Activated CD4-positive, alpha-beta T cell treated with anti-CD3 and anti-CD28 coated beads for 1 hour (primary cell): ENCODE measurements around the gene ITGA7.

ENCODE experiments used
- DNase-seq: peaks from one replicate; pipeline ENCODE4 v3.0.0-alpha.2; 2020

The ITGA7 gene

DNA sequence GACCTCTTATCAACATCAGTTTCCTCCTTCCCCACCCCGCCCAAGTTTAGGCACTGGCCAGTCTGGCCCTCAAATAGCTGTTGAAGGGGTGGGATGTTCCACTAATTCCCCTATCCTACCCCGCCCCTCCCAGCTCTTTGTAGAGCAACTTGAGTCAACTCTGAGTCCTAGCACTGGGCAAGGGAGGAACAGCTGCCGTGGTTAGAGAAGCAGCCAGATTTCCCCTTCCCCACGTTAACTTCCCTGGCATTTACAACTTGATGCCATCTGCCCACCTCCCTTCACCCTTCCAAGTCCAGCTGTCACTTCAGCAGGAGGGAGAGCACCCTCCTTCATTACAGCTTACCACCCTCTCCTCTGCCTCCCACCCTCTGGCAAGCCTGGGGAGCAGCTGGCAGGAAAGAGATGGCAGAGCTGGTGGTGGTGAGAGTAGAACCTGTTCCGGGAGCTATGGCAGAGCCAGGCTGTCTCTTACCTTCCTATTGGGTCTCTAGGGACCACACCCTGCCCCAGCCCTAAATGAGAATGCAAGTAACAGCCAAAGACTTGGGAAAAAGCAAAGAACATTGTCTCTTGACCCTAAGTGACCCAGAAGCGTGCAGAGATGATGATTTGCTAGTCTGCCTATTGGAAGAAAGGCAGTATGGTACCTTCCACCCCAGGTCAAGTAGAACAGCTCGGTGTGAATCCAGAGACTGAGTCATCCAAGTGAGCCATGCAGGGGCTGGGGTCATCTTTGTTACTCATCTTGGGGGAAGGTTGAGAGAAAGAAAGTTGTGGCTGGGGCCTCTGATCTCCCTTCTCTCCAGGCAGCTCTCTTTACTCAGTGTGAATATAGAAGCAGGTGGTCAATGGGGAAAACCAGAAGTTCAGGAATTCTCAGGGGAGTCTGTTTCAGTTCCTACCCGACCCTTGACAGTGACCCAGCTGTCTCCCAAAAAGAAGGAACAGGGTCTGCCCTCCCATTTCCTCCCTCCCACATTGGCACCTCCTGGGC lies 9.6 kb upstream of the ITGA7 start:
- DNase-seq = no peak

DNA sequence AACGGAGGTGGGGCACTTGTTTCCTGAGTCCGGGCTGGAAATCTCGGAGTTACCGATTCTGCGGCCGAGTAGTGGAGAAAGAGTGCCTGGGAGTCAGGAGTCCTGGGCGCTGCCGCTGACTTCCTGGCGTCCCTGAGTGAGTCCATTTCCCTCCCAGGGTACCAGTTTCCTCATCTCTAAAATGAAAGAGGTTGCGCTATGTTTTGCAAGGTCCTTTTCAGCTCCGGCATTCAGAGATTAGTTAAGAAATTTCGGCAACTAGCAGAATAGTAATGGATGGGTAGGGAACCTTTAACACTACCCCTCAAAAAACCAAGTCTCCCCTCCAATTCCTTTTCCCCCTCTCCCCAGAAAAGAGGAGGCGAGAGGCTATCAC lies 8.9 kb upstream of the ITGA7 start:
- no peak for DNase-seq

- DNase-seq = peak; percentile 83
Measured at GRCh38 chr12:55715833-55716581, 8.3 kb upstream of the ITGA7 start, which contains the start of gene BLOC1S1. Gene BLOC1S1, plus strand, starts transcription at chr12:55716046. Its CDS starts 6 bp downstream, at chr12:55716052.

- no peak for DNase-seq
Measured at GRCh38 chr12:55715169-55715764, 7.6 kb upstream of the ITGA7 start.

GRCh38 chr12:55713721-55714120 lies 6.0 kb upstream of the ITGA7 start:
- DNase-seq = no peak

DNA sequence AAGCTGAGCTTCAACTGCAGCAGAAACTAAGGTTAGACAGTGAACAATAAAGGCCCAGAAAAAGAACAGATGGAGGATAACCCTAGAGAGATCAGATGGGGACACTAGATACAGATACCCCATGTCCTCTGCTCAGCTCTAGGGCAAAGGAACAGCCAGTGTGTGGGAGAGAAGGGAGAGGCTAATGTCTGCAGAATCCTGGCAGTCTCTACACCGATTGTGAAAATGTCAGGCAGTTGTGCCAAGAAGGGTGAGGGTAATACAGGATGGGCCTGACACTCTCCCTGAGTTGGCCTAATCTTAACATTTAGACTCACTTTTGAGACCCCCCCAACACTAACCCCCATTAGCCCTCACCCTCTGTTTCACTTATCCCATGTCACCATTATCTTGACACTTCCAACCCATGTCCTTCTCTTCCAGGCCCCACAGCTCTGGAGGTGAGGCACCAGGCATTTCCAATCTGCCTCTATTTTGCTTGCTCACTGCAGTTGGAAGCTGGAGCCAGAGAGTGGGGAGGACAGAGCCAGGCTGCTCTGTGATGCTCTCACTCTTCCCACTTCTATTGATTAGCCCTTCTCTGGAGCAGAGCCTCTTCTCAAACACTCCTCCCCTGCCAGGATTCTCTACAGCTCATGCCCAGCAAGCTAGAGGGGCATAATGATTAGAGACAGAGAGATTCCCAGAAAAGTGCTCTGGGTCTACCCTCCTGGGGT lies 5.2 kb upstream of the ITGA7 start:
- DNase-seq = no peak

DNA sequence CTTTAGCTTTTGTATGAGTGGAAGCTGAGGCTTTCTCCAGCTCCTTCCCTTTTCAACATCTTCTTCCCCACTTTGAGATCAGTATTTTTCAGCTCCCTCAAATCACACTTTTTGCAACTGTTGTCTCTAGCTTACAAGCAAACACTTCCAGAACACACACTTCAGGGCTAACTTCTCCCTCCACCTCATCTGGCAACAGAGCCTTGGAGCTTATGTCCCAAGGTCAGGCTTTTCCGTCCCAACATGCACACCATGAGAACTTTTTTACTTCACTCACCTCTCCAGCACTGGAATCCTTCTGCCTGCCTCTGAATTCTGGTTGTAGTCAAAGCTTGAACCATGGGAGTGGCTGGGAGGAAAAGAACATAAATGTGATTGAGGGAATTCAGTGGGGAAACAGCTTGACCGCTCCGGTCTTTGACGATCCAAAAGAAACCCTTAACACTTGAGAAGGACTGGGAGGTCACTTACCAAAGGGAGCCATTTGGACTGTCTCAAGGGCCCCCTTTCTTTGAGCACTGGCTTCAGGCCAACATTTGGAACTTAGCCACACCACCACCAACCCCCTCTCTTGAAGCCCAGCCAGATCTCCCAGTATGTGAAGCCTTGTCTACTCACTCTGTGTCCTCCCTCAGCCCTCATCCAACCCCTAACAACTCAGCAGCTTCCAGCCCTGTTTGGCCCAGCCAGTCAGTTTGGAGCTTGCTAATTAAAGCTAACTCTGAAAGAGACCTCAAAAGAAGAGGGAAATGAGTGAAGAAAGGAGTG lies 4.3 kb upstream of the ITGA7 start:
- no peak for DNase-seq

DNA sequence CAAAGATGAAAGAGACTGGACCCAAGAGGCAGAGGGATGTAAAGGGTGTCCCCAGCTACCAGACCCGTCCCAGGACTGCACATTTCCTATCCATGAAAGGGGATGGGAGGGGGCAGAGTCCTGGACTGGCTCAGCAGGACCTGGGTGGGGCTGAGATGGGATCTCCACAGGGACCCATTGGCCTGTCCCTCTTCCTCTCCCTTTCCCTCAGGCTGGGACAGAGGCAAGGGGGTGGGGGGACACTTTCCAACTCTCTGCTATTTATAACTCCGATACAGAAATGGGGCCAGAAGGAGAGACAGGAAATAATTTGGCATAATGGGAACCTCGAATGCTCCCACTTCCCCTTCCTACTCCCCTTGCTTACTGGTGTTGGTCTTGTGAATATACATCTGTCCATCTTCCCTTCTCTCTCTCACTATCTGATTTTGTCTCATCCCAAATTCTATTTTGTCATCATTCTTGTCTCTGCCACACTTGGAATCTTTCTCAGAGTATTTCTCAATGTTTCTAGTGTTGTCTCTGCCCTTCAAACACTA lies 1.1 kb upstream of the ITGA7 start:
- no peak for DNase-seq

DNA sequence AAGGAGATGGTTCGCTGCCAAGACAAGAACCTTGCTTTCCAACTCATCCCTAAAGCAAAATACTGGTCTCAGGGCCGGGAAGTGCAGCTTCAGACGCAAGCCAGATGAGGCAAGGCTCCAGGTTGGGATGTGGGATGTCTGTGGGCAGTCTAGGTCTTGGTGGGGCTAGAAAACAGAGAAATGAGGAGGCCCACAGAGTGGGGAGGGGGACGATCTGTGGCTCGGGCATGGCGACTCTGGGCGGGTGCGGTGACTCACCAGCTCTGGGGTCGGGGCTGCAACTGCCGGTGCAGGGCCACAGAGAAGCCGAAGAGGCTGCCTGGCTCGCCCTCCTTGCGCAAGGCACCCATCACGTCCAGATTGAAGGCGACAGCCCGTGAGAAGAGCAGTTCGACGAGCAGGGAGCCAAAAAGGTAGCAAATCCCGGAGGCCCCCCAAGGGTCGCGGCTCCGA lies 459 bp downstream of the ITGA7 start:
- DNase-seq = no peak

DNA sequence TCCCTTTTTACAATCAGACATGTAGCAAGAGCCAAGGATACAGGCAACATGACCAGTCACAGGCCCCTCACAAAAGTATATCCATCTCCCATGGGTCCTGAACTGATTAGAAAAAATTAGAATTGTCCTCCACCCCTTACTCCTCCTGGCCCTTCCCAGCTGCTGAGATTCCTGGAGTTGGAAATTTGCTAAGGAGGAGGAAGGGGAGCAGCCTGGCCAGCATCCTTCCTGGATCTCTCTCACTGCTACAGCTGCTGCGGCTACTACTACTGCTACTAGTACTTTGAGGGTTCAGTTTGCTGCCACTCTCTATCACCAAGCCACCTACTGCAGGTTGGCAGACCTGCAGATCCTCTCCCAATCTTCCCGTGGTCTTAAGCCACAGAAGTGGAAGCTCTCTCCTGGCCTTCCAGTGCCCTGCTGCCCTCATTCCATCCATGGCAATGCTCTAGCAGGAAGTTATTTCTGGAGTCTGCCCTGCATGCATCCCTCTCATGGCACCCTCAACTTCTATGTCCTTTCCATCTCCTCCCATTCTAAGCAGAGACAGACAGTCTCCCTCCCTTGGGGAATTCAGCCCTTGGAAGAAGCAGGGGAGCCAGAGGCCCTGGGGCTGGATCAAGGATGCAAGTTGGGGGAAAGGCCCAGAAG lies 1.0 kb downstream of the ITGA7 start:
- no peak for DNase-seq

DNA sequence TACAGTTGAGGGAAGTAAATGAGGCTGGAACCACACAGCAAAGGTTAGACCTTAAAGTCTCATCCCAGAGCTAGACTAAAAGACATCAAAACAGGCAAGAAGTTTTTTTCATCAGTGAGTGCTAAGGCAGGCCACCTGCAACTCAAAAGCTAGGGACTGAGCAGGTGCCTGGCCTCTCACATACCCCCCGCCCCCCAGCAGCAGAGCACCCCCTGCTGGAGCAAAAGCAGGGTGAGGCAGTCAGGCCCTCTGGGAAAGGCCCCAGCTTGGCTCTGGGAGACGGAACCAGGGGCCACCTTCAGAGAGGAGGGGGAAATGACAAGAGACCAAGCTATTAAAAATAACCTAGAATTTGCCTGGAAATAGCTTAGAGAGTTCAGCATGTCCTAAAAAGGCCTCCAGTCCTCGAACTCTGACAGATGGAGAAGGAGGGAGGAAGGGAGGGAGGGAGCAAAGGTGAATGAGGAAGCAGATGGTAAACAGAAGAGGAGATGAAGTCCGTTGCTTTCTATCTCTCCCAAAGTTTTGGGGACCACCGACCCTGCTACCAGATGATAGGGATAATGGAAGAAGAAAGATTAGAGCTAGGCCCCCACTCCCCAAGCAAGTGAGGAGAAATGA lies 1.8 kb downstream of the ITGA7 start:
- DNase-seq = no peak

- DNase-seq = no peak
Measured at GRCh38 chr12:55704824-55705718, 2.6 kb downstream of the ITGA7 start.

DNA sequence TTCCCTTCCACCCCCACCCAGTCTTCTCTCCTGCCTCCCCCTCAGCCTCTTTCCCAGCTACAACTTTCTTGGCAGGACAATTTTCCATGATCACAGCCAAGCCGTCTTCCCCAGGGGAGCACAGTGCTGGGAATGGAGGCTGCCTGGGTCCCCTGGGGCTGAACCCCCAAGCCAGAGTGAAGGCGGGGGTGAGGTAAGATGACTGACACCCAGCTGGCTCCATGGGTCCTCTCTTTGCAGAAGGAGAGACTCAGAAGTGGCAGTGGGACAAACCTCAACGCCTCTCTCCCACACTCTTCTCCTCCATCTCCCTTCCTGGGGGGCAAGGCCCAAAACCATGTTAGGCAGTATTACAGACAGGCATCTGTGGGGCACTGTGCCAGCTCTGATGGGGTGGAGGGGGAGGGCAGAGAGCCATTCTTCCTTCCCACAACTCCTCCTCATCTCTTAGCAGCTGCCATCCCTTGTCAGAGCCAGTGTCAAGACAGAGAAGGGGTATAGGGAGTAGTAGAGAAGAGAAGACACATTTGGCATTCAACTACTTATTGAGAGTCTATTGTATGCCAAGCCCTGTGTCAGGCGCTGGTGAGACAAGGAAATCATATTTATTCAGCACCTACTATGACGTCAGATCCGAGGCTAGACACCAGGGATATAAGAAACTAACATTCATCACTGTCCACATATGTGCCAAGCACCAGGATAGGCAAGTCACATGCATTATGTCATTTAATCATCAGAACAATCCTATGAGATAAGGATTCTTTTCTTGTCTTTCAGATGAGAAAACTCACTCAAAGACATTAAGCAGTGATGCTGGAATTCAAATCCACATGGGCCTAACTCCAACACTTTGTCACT lies 3.6 kb downstream of the ITGA7 start:
- DNase-seq = no peak

GRCh38 chr12:55703288-55703687 lies 4.4 kb downstream of the ITGA7 start:
- DNase-seq = no peak

DNA sequence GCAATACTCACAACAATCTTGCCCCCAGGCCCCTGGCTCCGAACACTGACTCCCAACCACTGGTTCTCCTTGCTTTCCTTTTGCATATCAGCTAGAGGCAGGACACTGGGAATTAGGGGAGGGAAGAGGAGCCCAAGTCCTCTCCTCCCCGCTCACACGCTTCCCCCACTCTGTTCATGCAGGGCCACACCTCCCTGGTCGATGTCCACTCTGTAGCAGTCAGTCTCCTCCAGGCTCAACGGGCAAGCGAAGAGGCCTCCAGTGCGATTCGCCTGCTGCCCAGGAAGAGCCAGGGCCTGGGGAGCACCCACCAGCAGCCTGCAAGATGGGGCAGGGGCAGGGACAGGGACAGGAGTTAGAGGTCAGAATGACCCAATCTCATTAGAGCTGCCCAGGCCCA lies 4.8 kb downstream of the ITGA7 start:
- no peak for DNase-seq

GRCh38 chr12:55700255-55701018 lies 7.3 kb downstream of the ITGA7 start:
- no peak for DNase-seq

DNA sequence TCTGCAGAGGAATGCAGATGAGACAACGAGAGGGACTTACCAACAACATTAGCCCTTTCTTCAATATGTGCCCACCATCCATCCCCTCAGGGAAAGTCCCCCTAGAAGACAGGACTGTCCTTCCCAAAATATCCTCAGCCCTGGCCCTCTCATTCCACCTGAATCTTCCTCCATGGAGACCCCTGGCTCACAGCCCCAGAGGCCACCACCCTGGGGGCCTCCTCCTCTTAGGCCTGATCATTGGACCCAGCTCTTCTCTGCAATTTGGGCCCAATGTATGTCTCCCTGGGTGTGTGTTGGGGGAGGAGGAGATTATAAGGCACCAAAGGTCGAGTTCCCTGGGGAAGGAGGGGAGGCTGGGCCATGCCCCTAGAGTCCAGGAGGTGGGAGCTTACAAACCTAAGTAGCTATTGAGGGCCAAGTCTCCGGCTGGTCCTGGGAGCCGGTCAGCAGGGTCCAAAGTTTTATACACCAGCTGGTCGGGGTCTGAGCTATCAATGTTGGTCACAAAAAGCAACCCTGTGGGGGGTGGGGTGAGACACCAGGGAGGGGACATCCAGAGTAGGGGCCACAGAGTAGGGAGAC lies 8.1 kb downstream of the ITGA7 start:
- no peak for DNase-seq
